B cell (primary cell): ENCODE data around the gene DOHH. TPM values are rescaled to one million over a fixed set of nuclear protein-coding genes. Genes with fewer than 3 reads are reported as not detected.

ENCODE experiments used
- ATAC-seq: fragments of 200-7000 bp; cut with Tn5 transposase; one replicate; pipeline ENCODE4 v1.10.0; 2021; ENCODE audit warnings: low read depth, mild to moderate bottlenecking, moderate number of reproducible peaks, moderate library complexity
- CTCF ChIA-PET: fragments of 350-600 bp; sonication (Branson Sonifier 250); formaldehyde crosslinking; loops from one replicate; lab custom pipeline; 2021; ENCODE audit warnings: antibody characterized with exemption, inconsistent platforms; lab: Charles Lee
- POLR2A ChIA-PET: fragments of 350-600 bp; sonication (Branson Sonifier 250); formaldehyde crosslinking; loops from one replicate; lab custom pipeline; 2021; ENCODE audit warnings: antibody characterized with exemption; lab: Charles Lee
- DNase-seq: peaks from one replicate; pipeline ENCODE4 v3.0.0; 2013
- H2AFZ ChIP-seq: 2 replicates; pipeline ENCODE4 v1.6.1; 2012; ENCODE audit warnings: mild to moderate bottlenecking, low read depth, low read length; ENCODE audit not compliant: insufficient read depth, poor library complexity, severe bottlenecking
- H3K27ac ChIP-seq, 2 donors: 1 replicate in 1 of 2; 2 replicates in 1 of 2; pipeline ENCODE4 v1.5.1; 2012 to 2013; ENCODE audit warnings: low read length in 2 of 2, mild to moderate bottlenecking in 2 of 2, moderate library complexity in 1 of 2
- H3K27me3 ChIP-seq, 4 experiments: fragments of 200-600 bp in 1 of 4; sonication (generic) in 1 of 4; replicated peaks in 1 of 4; 1 replicate in 2 of 4; 2 replicates in 2 of 4; pipeline versions ENCODE4 v1.6.1 to v1.7.0; 2013 to 2016; ENCODE audit warnings: low read length in 3 of 4, mild to moderate bottlenecking in 2 of 4, mixed read lengths in 1 of 4, moderate library complexity in 1 of 4; ENCODE audit not compliant: insufficient read depth in 4 of 4, control insufficient read depth in 3 of 4; ENCODE audit errors: control extremely low read depth in 1 of 4
- H3K36me3 ChIP-seq, 2 experiments: replicated peaks in 1 of 2; 1 replicate in 1 of 2; 2 replicates in 1 of 2; pipeline versions ENCODE4 v1.6.1 to v1.7.1; 2013; ENCODE audit warnings: low read length in 1 of 2; ENCODE audit not compliant: insufficient read depth in 2 of 2, control insufficient read depth in 1 of 2; ENCODE audit errors: control extremely low read depth in 1 of 2, extremely low read depth in 1 of 2
- H3K4me1 ChIP-seq, 2 donors: fragments of 200-600 bp in 1 of 2; sonication (generic) in 1 of 2; 1 replicate in 1 of 2; 2 replicates in 1 of 2; pipeline versions ENCODE4 v1.5.1 to v1.6.1; 2013 to 2017; ENCODE audit warnings: low read length in 2 of 2; ENCODE audit not compliant: control insufficient read depth in 2 of 2, insufficient read depth in 2 of 2
- H3K4me2 ChIP-seq: replicated peaks from 2 replicates; pipeline ENCODE3; 2012; ENCODE audit warnings: mild to moderate bottlenecking, low read depth, low read length; ENCODE audit not compliant: poor library complexity, severe bottlenecking
- H3K4me3 ChIP-seq, 5 experiments: fragments of 200-600 bp in 1 of 5; sonication (generic) in 1 of 5; 1 replicate in 3 of 5; 2 replicates in 2 of 5; pipeline versions ENCODE4 v1.5.1 to v1.7.0; 2011 to 2016; ENCODE audit warnings: low read length in 4 of 5, mild to moderate bottlenecking in 4 of 5, low read depth in 2 of 5, control low read depth in 1 of 5, moderate library complexity in 1 of 5; ENCODE audit not compliant: insufficient read depth in 1 of 5; ENCODE audit errors: control extremely low read depth in 1 of 5, extremely low read depth in 1 of 5
- H3K79me2 ChIP-seq: fragments of 200-600 bp; sonication (generic); one replicate; pipeline ENCODE4 v1.6.0; 2016; ENCODE audit warnings: low read length; ENCODE audit not compliant: control insufficient read depth, insufficient read depth
- H3K9ac ChIP-seq: fragments of 200-600 bp; sonication (generic); 2 replicates; pipeline ENCODE4 v1.6.1; 2017; ENCODE audit warnings: mild to moderate bottlenecking, low read length, moderate library complexity
- H3K9me3 ChIP-seq, 3 donors: one replicate each; pipeline versions ENCODE4 v1.6.1 to v1.7.1; 2013; ENCODE audit warnings: low read length in 2 of 3; ENCODE audit not compliant: control insufficient read depth in 2 of 3, insufficient read depth in 1 of 3; ENCODE audit errors: control extremely low read depth in 1 of 3
- H4K20me1 ChIP-seq: 2 replicates; pipeline ENCODE4 v1.6.0; 2012; ENCODE audit warnings: mild to moderate bottlenecking, low read length; ENCODE audit not compliant: insufficient read depth, control insufficient read depth, poor library complexity, severe bottlenecking
- H3K27ac Mint-ChIP-seq: one replicate; pipeline ENCODE4 v1.8.0; 2021; ENCODE audit warnings: mixed read lengths
- H3K27me3 Mint-ChIP-seq: one replicate; pipeline ENCODE4 v1.8.0; 2021; ENCODE audit warnings: mixed read lengths
- H3K4me1 Mint-ChIP-seq: one replicate; pipeline ENCODE4 v1.8.0; 2021; ENCODE audit warnings: mixed read lengths
- H3K4me3 Mint-ChIP-seq: one replicate; pipeline ENCODE4 v1.8.0; 2021; ENCODE audit warnings: mixed read lengths
- H3K9me3 Mint-ChIP-seq: one replicate; pipeline ENCODE4 v1.8.0; 2022; ENCODE audit warnings: mixed read lengths; ENCODE audit not compliant: insufficient read depth
- CTCF ChIP-seq: fragments of 200-600 bp; IDR thresholded peaks from one replicate; pipeline ENCODE4 v1.8.0; 2022; ENCODE audit warnings: antibody characterized with exemption, mild to moderate bottlenecking
- EZH2 ChIP-seq: IDR thresholded peaks from 2 replicates; pipeline ENCODE4 v1.6.1; 2012; ENCODE audit warnings: borderline replicate concordance, low read depth, mild to moderate bottlenecking, moderate library complexity, low read length; ENCODE audit not compliant: insufficient read depth, poor library complexity, severe bottlenecking
- WGBS: methylation state at CpG from one replicate; pipeline ENCODE4 v1.1.5; 2013; ENCODE audit warnings: missing lambda C conversion rate; ENCODE audit not compliant: insufficient coverage; 5-methylcytosine and 5-hydroxymethylcytosine counted together
- intact Hi-C: fragments of 100-400 bp; cut with micrococcal nuclease; formaldehyde crosslinking; loops from one replicate; pipeline ENCODE4 v1.10.0; 2022
- polyA plus RNA-seq: library from polyadenylated mRNA; depleted of rRNA; stranded (reverse); fragments of >200 nt; gene quantifications from 2 replicates; pipeline ENCODE4 v1.2.3, GENCODE V29; 2012
- total RNA-seq, 2 donors: library from RNA; stranded (reverse); fragments of 120-200 nt in 1 of 2; gene quantifications; 1 replicate in 1 of 2; 2 replicates in 1 of 2; pipeline versions ENCODE4 v1.2.3 to v1.2.4, GENCODE V29; 2013 to 2022

Gene DOHH
- total and polyA plus RNA-seq, 2 donors (not counting 1 experiment from before 2014, with no cell fraction given) = 6.6 to 8.6 TPM

- no peaks in the 10 kb centered on the region for H3K27me3 Mint-ChIP-seq
- no peak for ATAC-seq
These were observed 43.4 kb downstream of the DOHH start for GRCh38 chr19:3456925-3457527.

More at GRCh38 chr19:3456925-3457527, 43.4 kb downstream of the DOHH start:
- Histone ChIP-seq H2AFZ (no peak overlapping the region), H3K36me3 (peaks cover 0 to 16% of the 10 kb centered on the region in 2 experiments), H3K4me3 (no peak overlapping the region), H3K9me3 (no peaks in the 10 kb centered on the region), H3K27me3 (no peaks in the 10 kb centered on the region), H3K9ac (no peak overlapping the region), H3K79me2 (no peaks in the 10 kb centered on the region), H4K20me1 (no peaks in the 10 kb centered on the region), H3K4me1 (no peaks in the 10 kb centered on the region), H3K27ac (no peak overlapping the region), H3K4me2 (no peak overlapping the region)
- TF ChIP-seq CTCF = no peak
- TF ChIP-seq EZH2 = no peak
- CTCF ChIA-PET = interaction anchor here (1.0 kb wide), 1 partner anchor 28 kb away, joined by 3 read pairs; no protein-coding TSS in a partner anchor
- Mint-ChIP-seq H3K4me1 (no peaks in the 10 kb centered on the region), H3K27ac (no peak overlapping the region), H3K4me3 (no peak overlapping the region), H3K9me3 (no peaks in the 10 kb centered on the region)
- WGBS = 88% methylated on average over 14 of the region's 18 CpGs
- POLR2A ChIA-PET = no interaction called here
- intact Hi-C loops = no loop called here
- no peak for DNase-seq
